Central memory CD8-positive, alpha-beta T cell (primary cell): ENCODE results near the gene COL9A3.
A peak's percentile ranks its signal among the peaks of the same experiment; 100 is the strongest.

Source experiments
- ATAC-seq: fragments of 150-1000 bp; cut with Tn5 transposase; replicated peaks from 2 replicates; pipeline ENCODE4 v1.10.0; 2022; ENCODE audit warnings: mild to moderate bottlenecking, moderate FRiP score, moderate number of reproducible peaks; ENCODE audit not compliant: poor library complexity, severe bottlenecking; ENCODE audit errors: extremely low read depth
- DNase-seq, 2 donors: peaks; one replicate each; pipeline ENCODE4 v3.0.0; 2021; ENCODE audit warnings: low spot score in 2 of 2
- H3K27ac Mint-ChIP-seq: one replicate; pipeline ENCODE4 v1.8.0; 2022; ENCODE audit warnings: low read depth, mild to moderate bottlenecking, moderate library complexity, mixed read lengths
- H3K27me3 Mint-ChIP-seq: one replicate; pipeline ENCODE4 v1.8.0; 2022; ENCODE audit warnings: mixed read lengths
- H3K36me3 Mint-ChIP-seq: one replicate; pipeline ENCODE4 v1.8.0; 2022; ENCODE audit warnings: mild to moderate bottlenecking, moderate library complexity, mixed read lengths; ENCODE audit not compliant: insufficient read depth
- H3K4me1 Mint-ChIP-seq: one replicate; pipeline ENCODE4 v1.8.0; 2022; ENCODE audit warnings: mixed read lengths
- H3K4me3 Mint-ChIP-seq: one replicate; pipeline ENCODE4 v1.8.0; 2022; ENCODE audit warnings: mild to moderate bottlenecking, moderate library complexity, mixed read lengths
- H3K9me3 Mint-ChIP-seq: one replicate; pipeline ENCODE4 v1.8.0; 2022; ENCODE audit warnings: mixed read lengths

COL9A3 gene

DNA sequence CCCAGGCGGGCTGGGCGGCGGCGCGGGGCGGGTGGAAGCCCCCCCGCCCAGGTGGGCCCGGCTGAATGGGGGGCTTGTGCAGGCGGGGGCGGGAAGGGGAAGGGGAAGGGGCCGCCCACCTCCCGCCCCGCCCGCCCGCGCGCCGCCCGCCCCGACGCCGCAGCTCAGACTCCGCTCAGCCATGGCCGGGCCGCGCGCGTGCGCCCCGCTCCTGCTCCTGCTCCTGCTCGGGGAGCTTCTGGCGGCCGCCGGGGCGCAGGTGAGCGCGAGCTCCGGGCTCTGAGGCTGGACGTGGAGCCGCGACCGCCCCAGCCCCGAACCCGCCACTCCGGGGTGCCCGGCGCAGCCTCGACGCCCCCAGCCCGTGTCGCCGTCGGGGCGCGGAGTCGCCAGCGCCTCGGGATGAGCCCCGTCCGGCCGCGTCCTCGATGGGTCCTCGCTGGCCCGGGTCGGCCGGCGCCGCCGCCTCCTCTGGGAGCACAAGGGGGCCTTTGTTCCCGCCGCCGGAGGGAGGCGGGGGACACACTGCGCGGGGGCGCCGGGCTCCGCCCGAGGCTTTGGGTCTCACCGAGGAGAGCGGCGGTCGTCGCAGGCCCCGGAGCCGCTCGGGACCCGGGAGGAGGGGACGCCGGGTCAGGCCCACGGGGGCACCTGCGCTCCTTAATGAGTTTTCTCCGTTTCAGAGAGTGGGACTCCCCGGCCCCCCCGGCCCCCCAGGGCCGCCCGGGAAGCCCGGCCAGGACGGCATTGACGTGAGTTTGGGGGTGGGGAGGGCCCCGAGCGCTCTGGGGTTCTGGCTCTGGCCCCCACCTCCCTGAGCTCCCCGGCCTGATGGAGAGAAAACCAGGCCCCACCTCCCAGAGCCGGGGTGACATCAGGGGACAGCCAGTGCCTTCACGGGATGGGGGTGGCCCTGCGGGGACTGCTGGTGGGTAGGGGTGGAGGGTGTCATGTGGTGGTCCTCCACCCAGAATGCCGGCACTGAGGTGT is at the start of gene COL9A3:
Gene COL9A3 (plus strand): TSS at position 167 of the 990 bp plus-strand sequence. CDS start 15 bp downstream, at position 182.
- DNase-seq: no peak
- Mint-ChIP-seq H3K4me1 (peaks cover 13% of the 10 kb centered on the region), H3K27me3 (peaks cover 41% of the 10 kb centered on the region), H3K9me3 (no peaks in the 10 kb centered on the region), H3K4me3 (peak within 1 kb of the TSS; percentile 11), H3K27ac (no peak within 1 kb of the TSS), H3K36me3 (peaks cover 6% of the 10 kb centered on the region)
- no peak for ATAC-seq

DNA sequence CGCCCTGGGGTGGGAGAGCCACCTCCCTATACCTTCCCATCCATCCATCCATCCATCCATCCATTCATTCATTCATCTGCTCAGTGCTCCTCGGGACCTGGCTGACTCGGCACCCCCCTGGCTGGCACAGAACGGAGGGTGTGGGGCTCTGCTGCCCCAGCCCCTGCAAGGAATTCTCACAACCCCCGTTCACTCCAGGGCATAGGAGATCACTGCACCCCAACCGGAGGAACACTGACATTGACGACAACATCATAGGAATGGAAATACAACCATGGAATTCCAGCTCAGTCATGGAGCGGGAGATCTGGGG is 48.7 kb upstream of the COL9A3 start:
- Mint-ChIP-seq H3K36me3 (peaks cover 2% of the 10 kb centered on the region), H3K4me1 (peaks cover 20% of the 10 kb centered on the region), H3K27ac (no peak overlapping the region), H3K9me3 (no peaks in the 10 kb centered on the region), H3K4me3 (no peak overlapping the region), H3K27me3 (no peaks in the 10 kb centered on the region)
- no peak for DNase-seq
- ATAC-seq: no peak

DNA sequence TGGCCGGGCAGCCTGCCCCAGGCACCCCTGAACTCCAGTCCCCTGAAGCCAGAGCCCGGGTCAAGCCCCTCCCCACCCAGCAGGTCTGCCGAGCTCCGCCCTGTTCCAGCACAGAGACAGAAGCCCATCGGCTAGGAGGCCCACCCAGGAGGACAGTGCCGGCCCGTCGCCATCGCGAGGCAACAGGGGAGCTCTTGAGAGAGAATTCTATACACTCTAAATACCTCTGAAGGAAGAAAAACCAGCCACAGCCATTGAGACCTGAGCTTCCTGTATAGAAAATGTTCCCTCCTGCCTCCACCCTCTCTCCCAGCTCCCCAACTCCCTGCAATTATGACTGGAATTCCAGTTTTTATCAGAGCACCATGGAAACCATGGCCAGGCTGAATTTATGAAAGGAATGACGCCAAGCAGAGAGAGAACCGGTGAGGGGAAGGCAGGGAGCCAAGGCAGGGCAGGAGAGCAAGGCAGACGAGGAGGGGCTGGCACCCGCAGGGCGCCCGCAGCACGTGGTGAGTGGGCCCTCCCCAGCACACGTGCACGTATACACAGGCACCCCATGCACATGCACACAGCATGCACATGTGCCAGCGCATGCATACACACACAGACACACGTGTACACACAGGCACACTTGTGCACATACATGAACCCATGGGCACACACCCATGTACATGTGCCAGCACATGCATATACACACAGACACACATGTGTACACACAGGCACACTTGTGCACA is 48.1 kb upstream of the COL9A3 start:
- Mint-ChIP-seq H3K4me1 (peaks cover 20% of the 10 kb centered on the region), H3K9me3 (no peaks in the 10 kb centered on the region), H3K36me3 (peaks cover 2% of the 10 kb centered on the region), H3K27me3 (no peaks in the 10 kb centered on the region), H3K27ac (no peak overlapping the region), H3K4me3 (no peak overlapping the region)
- ATAC-seq (no peak), DNase-seq (no peak)

DNA sequence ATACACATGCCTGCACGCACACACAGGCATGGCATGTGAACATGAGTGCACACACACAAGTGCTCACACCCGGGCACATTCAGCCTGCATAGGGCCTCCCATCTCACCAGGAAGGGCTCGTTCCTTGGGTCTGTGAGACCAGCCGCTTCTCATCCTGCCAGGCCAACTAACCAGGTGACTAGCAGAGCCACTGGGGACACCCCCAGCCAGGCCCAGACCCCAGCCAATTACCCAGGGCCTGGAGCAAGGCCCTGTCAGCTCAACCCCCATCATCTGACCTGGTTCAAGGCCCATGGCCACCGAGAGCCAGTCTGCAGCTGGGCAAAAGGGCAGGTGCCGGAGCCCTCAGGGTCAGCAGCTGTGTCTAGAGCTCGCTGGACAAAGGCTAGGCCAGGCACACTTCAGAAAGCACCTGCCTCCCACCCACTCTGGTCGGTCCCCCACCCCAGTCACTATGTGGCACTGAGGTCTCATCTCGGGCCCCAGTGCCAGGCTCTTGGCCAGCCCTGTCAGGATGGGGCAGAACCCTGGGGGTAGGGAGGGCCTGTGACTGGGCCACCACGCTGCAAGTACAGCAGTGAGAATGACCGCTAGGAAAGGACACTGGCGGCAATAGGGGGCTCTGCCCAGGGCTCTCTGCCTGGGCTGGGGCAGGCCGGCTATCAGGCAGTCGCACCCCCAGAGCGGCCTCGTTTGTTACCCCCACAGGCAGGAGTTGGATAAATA is 47.3 kb upstream of the COL9A3 start:
- H3K36me3 Mint-ChIP-seq: peaks cover 2% of the 10 kb centered on the region
- no peaks in the 10 kb centered on the region for H3K9me3 Mint-ChIP-seq
- H3K27me3 Mint-ChIP-seq: no peaks in the 10 kb centered on the region
- H3K27ac Mint-ChIP-seq: no peak overlapping the region
- DNase-seq (no peak), ATAC-seq (no peak)
- no peak overlapping the region for H3K4me3 Mint-ChIP-seq
- peaks cover 25% of the 10 kb centered on the region for H3K4me1 Mint-ChIP-seq

DNA sequence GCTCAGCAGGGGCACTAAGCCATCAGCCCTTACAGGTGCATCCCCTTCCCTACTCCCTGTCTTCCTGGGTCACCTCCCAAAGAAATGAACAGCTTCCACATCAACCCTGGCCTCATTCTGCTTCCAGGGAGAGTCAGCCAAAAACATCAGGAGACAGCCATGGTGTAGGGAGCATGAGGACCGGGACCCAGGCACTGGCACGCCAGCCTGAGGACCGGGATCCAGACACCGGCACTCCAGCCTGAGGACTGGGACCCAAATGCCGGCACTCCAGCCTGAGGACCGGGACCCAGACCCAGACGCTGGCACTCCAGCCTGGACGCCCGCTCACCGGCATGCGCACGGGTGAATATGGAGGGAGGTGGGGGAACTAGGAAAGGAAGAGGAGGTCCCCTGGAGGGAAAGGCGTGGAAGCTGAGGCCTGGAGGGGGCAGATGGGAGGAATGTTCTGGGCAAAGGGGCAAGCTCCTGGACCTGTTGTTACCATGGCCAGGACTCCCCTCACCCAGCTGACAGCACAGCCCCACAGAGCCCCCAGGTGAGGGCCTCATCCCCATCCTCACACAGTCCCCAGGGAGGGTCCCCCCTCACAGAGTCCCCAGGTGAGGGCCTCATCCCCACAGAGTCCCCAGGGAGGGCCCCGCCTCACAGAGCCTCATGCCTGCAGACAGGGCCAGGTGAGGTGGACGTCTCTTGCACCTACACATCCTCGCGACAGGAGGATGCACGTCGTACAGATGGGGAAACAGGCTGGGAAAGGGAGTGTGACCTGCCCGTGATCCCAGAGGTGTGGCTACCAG is 46.5 kb upstream of the COL9A3 start:
- DNase-seq (no peak), ATAC-seq (no peak)
- H3K9me3 Mint-ChIP-seq: no peaks in the 10 kb centered on the region
- H3K36me3 Mint-ChIP-seq: peaks cover under 1% of the 10 kb centered on the region
- no peak overlapping the region for H3K4me3 Mint-ChIP-seq
- H3K27me3 Mint-ChIP-seq: no peaks in the 10 kb centered on the region
- H3K27ac Mint-ChIP-seq: no peak overlapping the region
- H3K4me1 Mint-ChIP-seq: peaks cover 25% of the 10 kb centered on the region

DNA sequence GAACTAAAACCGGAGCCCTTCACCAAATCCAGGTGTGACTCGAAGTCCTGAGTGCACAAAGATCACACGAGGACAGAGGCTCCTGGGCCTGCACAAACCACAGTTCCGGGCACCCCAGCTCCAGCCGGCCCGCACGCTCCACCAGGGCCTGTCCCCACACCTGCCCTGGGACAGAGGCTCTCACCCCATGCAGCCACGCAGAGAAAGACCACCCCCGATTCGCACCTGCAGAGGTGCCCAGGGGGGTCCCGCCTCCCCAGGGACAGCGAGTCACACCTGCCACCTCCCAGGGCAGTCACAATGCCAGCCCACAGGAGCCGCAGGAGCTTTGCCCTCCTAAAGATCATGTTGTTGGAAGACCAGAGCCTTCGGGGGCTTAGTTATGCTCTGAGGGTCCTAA is 45.9 kb upstream of the COL9A3 start:
- no peak overlapping the region for H3K4me3 Mint-ChIP-seq
- H3K4me1 Mint-ChIP-seq: peaks cover 29% of the 10 kb centered on the region
- no peaks in the 10 kb centered on the region for H3K27me3 Mint-ChIP-seq
- no peak for DNase-seq
- H3K27ac Mint-ChIP-seq: no peak overlapping the region
- no peaks in the 10 kb centered on the region for H3K9me3 Mint-ChIP-seq
- ATAC-seq: no peak
- peaks cover 2% of the 10 kb centered on the region for H3K36me3 Mint-ChIP-seq

DNA sequence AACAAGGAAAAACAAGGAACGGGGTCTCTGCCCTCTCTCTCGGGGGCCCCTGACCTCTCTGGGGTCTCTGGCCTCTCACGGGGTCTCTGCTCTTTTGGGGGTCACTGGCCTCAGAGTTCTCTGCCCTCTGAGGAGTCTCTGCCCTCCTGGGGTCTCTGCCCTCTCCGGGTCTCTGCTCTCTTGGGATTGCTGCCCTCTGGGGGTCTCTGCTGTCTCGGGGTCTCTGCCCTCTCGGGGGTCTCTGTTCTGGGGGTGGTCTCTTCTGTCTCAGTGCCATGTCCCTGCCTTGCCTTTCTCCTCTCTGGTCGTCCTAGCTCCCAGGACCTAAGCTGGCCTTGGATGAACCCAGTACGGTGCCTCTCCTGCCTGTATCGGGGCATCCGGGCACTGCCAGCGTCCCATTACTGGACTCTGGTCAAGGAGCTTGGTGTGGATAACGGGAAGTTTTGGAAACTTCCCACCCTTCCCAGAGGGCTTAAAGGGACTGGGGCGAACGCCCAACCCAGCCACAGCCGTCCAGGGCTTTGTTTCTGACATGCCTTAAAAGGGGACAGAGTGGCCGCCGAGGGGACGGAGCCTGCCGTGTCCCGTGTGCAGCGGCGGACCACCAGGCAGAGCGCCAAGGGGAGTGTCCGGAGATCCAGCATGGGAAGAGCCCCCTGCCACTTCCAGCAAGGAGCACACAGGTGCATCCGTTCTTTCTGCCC is 45.3 kb upstream of the COL9A3 start:
- no peaks in the 10 kb centered on the region for H3K27me3 Mint-ChIP-seq
- ATAC-seq: no peak
- H3K9me3 Mint-ChIP-seq: no peaks in the 10 kb centered on the region
- peaks cover 3% of the 10 kb centered on the region for H3K36me3 Mint-ChIP-seq
- no peak overlapping the region for H3K4me3 Mint-ChIP-seq
- peaks cover 36% of the 10 kb centered on the region for H3K4me1 Mint-ChIP-seq
- no peak for DNase-seq
- no peak overlapping the region for H3K27ac Mint-ChIP-seq

DNA sequence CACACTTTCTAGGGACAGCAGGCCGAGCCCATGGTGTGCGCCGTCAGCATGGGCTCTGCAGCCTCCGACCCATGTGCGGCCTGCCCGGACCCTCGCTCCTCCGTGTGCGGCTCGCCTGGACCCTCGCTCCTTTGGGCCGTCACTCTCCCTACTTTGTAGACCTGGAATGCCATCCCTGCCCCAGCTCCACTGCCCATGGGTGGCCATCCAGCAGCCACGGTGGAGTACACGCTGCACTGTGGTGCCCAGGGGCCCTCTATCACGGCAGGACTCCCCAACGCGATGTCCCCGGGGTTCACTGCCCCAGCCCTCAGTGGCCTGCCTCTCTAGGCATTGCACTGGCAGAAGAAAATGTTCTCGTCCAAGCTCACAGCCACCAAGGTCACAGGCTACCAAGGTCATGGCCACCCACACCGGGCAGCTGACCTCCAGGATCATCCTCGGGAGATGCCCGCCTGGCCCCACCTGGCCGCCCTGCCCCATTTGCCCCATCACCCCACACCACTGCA is 44.7 kb upstream of the COL9A3 start:
- Mint-ChIP-seq H3K27me3 (no peaks in the 10 kb centered on the region), H3K9me3 (no peaks in the 10 kb centered on the region), H3K4me3 (no peak overlapping the region), H3K27ac (no peak overlapping the region), H3K4me1 (peaks cover 36% of the 10 kb centered on the region), H3K36me3 (peaks cover 4% of the 10 kb centered on the region)
- ATAC-seq (no peak), DNase-seq (no peak)

DNA sequence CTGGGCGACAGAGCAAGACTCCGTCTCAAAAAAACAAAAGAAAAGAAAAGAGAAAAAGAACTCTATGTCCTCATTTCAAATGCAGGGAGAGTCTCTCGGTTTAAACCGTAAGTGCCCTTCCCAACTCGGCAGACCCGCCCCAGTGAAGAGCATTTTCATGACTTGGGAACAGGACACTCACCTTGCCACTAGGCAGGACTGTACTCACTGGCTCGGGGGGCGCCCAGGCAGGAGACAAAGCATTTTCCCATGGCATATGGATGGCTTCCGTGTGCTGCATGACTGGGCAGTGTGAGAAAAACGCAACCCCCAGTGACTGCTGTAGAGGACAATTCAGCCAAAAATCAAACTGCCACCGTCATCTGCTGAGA is 44.2 kb upstream of the COL9A3 start:
- Mint-ChIP-seq H3K27me3 (no peaks in the 10 kb centered on the region), H3K36me3 (peaks cover 6% of the 10 kb centered on the region), H3K27ac (no peak overlapping the region), H3K4me3 (no peak overlapping the region), H3K9me3 (no peaks in the 10 kb centered on the region), H3K4me1 (peaks cover 36% of the 10 kb centered on the region)
- no peak for ATAC-seq
- no peak for DNase-seq

DNA sequence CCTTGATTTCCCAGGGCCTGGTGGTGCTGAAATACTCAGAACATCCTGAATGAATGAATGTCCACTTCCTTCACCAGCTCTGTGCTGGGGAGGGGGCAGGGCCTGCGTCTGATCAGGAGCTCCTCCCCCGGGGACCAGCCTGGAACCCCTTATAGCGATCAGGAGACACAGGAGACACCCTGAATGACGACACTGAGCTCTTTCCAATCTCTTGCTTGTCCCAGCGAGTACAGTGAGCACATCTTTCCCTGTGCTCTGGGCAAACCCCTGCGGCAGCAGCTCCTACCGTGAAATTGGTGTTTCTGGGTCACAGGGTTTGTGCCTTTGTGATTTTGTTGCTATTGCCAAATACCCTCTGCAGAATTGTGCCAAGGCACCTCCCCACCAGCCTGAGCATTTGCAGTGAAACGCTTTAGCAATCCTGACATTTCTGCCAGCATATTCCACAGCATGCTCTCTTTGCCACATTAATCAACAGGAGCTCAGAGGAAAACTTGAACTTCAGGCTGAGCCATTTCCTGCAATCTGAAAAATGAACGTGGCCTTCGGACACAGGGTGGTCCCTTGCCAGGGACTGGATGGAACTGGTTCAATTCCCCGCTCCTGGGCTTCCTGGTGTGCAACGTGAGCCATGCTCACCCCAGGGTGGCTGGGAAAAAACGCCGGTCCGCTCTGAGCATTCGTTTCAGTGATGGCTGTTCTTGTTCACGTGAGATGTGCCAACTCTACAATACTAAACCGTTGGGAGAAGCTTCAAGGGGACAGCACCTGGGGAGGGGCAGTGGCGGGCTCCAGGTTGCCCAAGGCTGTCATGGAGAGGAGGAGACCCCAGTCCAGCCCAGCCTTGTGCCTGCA is 43.6 kb upstream of the COL9A3 start:
- H3K4me1 Mint-ChIP-seq: peaks cover 37% of the 10 kb centered on the region
- ATAC-seq (no peak), DNase-seq (no peak)
- H3K27me3 Mint-ChIP-seq: no peaks in the 10 kb centered on the region
- no peak overlapping the region for H3K4me3 Mint-ChIP-seq
- H3K27ac Mint-ChIP-seq: no peak overlapping the region
- peaks cover 6% of the 10 kb centered on the region for H3K36me3 Mint-ChIP-seq
- no peaks in the 10 kb centered on the region for H3K9me3 Mint-ChIP-seq
